ENCODE data around the gene TNFAIP2.
A peak's percentile ranks its signal among the peaks of the same experiment; 100 is the strongest.

The TNFAIP2 gene

DNA sequence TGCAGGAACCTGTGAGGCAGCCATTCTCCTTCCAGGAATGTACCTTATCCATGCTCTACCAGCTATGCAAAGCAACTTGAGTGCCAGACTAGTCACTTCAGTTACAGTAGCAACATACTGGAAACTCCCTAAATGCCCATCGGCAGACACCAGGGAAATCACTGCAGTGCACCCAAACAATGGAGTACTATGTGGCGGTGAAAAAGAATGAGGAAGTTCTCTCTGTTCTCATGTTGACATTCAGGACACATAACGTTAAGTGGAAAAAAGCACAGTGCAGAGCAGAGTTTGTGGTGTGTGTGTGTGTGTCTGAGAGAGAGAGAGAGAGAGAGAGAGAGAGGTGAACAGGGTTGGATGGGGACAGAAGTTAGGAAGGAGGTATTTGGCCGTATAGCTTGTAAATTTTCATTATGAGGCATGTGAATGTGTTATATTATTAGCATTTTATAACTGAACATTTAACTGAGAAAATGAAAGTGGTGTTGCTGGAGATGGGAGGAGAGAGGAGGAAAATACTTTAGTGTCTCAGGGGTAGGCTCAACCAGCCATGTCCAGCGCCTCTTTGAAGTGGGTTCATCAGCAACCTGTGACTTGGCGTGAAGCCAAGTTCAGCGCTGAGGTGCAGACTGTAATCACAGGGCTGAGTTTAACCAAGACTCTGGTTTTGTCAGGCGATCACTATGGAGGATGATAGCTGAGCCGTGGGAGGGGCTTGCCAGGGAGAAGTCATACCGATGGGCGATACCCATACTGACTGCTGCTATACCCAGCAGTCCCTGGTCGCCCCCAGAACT, 17.3 kb downstream of the TNFAIP2 start:
- no peaks in the 10 kb centered on the region for H3F3A ChIP-seq (ENCODE audit: insufficient read depth, low read length)
- peaks cover 21% of the 10 kb centered on the region; the same call in 1 of the 2 replicates for H3K27me3 ChIP-seq (replicated peaks; ENCODE audit: insufficient read depth, low read length)
- H3K9me3 ChIP-seq (replicated peaks; ENCODE audit: insufficient read depth, low read length) = no peaks in the 10 kb centered on the region
- H3K4me2 ChIP-seq (ENCODE audit: low read depth, low read length) = peak overlapping the region; percentile 74
- no peak overlapping the region for H3K27ac ChIP-seq (ENCODE audit: low read length)
- no peaks in the 10 kb centered on the region for H3K36me3 ChIP-seq (replicated peaks; ENCODE audit: insufficient read depth, low read length)
- TF ChIP-seq EZH2phosphoT487 (IDR thresholded peaks at IDR 0.05; ENCODE audit: low read length) = no peak
- TF ChIP-seq EZH2 (optimal IDR thresholded peaks at IDR 0.05; ENCODE audit: low read depth, low read length) = no peak
- TF ChIP-seq, protein P1, sequence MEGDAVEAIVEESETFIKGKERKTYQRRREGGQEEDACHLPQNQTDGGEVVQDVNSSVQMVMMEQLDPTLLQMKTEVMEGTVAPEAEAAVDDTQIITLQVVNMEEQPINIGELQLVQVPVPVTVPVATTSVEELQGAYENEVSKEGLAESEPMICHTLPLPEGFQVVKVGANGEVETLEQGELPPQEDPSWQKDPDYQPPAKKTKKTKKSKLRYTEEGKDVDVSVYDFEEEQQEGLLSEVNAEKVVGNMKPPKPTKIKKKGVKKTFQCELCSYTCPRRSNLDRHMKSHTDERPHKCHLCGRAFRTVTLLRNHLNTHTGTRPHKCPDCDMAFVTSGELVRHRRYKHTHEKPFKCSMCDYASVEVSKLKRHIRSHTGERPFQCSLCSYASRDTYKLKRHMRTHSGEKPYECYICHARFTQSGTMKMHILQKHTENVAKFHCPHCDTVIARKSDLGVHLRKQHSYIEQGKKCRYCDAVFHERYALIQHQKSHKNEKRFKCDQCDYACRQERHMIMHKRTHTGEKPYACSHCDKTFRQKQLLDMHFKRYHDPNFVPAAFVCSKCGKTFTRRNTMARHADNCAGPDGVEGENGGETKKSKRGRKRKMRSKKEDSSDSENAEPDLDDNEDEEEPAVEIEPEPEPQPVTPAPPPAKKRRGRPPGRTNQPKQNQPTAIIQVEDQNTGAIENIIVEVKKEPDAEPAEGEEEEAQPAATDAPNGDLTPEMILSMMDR (IDR thresholded peaks at IDR 0.05; ENCODE audit: low read length) = no peak
- peaks cover 4% of the 10 kb centered on the region; the same call in 1 of the 2 replicates for H3K4me1 ChIP-seq (ENCODE audit: low read length)
- H3K9ac ChIP-seq (ENCODE audit: low read length) = no peak overlapping the region
- H3K4me3 ChIP-seq (ENCODE audit: low read length) = peak overlapping the region; percentile 36
- no peaks in the 10 kb centered on the region for H4K20me1 ChIP-seq (ENCODE audit: insufficient read depth, low read length)
- H3K9me2 ChIP-seq (replicated peaks; ENCODE audit: insufficient read depth, low read length) = no peaks in the 10 kb centered on the region
- 0 out of 2 replicates have a peak overlapping the region, but pooled peaks have one; percentile 19 for H2AFZ ChIP-seq (ENCODE audit: low read length)
- DNase-seq = peak; percentile 80
- no peaks in the 10 kb centered on the region for H3K79me2 ChIP-seq (ENCODE audit: low read length)

DNA sequence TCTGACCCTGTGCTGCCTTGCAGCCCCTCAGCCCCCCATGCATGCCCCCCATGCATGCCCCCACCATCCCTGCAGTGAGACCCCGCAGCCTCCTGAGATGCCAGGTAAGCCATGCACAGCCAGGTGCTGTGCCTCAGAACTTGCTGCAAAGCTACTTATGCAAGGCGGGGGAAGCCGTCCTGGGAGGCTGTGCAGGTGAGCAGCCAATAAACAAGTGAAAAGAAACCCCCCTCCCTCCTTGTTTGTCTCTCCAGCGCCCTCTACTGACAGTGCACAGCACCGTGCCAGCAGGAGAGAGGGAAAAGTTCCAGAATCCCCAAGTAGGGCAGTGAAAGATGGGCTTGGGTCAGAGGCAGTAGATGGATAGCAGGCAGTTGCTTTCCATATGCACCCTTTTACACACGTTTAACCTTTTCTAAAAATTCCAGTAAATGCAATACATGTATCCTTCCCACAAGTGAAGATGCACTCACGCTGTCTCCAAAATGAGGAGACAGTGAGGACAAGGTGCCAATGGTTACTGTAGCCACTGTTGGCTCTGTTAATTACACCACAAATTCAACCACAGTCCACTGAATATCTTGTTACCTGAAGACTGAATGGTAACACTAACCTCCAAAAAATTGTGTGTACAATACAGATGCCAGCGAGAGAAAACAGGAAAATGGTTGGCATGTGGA, 18.0 kb downstream of the TNFAIP2 start:
- Histone ChIP-seq H3K79me2 (ENCODE audit: low read length) (no peaks in the 10 kb centered on the region), H3K27ac (ENCODE audit: low read length) (no peak overlapping the region), H2AFZ (ENCODE audit: low read length) (0 out of 2 replicates have a peak overlapping the region, but pooled peaks have one; percentile 19), H3K4me1 (ENCODE audit: low read length) (peaks cover 4% of the 10 kb centered on the region; the same call in 1 of the 2 replicates), H3K36me3 (replicated peaks; ENCODE audit: insufficient read depth, low read length) (no peaks in the 10 kb centered on the region), H3K9me2 (replicated peaks; ENCODE audit: insufficient read depth, low read length) (no peaks in the 10 kb centered on the region), H3K27me3 (replicated peaks; ENCODE audit: insufficient read depth, low read length) (peaks cover 21% of the 10 kb centered on the region; the same call in 1 of the 2 replicates), H3F3A (ENCODE audit: insufficient read depth, low read length) (no peaks in the 10 kb centered on the region), H3K4me3 (ENCODE audit: low read length) (peak overlapping the region; percentile 36), H3K9ac (ENCODE audit: low read length) (no peak overlapping the region), H4K20me1 (ENCODE audit: insufficient read depth, low read length) (no peaks in the 10 kb centered on the region), H3K4me2 (ENCODE audit: low read depth, low read length) (peak overlapping the region; percentile 74), H3K9me3 (replicated peaks; ENCODE audit: insufficient read depth, low read length) (no peaks in the 10 kb centered on the region)
- peak; percentile 45 for DNase-seq
- TF ChIP-seq, protein P1 (IDR thresholded peaks at IDR 0.05; ENCODE audit: low read length) = peak; percentile 70
- TF ChIP-seq EZH2 (optimal IDR thresholded peaks at IDR 0.05; ENCODE audit: low read depth, low read length) (no peak), EZH2phosphoT487 (IDR thresholded peaks at IDR 0.05; ENCODE audit: low read length) (no peak)

DNA sequence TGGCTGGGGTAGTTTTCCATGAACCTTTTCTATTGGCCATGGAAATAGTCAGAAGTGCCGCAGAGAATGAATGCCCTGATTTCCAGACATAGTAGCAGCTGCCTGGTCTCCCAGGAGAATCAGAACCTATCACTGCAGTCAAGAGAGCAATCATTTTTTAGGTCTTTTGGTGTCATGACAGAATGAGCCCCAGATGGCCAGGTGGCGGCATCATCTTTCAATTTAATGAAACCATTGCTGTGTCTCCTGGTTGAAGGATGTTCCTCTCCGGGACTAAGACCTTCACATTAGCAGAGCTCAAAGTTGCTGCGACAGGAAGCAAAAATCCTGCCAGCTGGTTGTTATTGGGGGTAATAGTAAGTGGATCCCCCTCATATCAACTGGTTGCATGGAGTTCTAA, 18.8 kb downstream of the TNFAIP2 start:
- TF ChIP-seq EZH2 (optimal IDR thresholded peaks at IDR 0.05; ENCODE audit: low read depth, low read length) (no peak), EZH2phosphoT487 (IDR thresholded peaks at IDR 0.05; ENCODE audit: low read length) (no peak)
- TF ChIP-seq, protein P1 (IDR thresholded peaks at IDR 0.05; ENCODE audit: low read length) = no peak
- H3K27ac ChIP-seq (ENCODE audit: low read length) = no peak overlapping the region
- H2AFZ ChIP-seq (ENCODE audit: low read length) = no peak overlapping the region

More for the DNA sequence above, 18.8 kb downstream of the TNFAIP2 start:
- no peaks in the 10 kb centered on the region for H4K20me1 ChIP-seq (ENCODE audit: insufficient read depth, low read length)
- no peaks in the 10 kb centered on the region for H3K79me2 ChIP-seq (ENCODE audit: low read length)
- peaks cover 21% of the 10 kb centered on the region for H3K27me3 ChIP-seq (replicated peaks; ENCODE audit: insufficient read depth, low read length)
- H3K4me3 ChIP-seq (ENCODE audit: low read length) = no peak overlapping the region
- peaks cover 4% of the 10 kb centered on the region; the same call in 1 of the 2 replicates for H3K4me1 ChIP-seq (ENCODE audit: low read length)
- no peaks in the 10 kb centered on the region for H3K9me3 ChIP-seq (replicated peaks; ENCODE audit: insufficient read depth, low read length)
- no peaks in the 10 kb centered on the region for H3K36me3 ChIP-seq (replicated peaks; ENCODE audit: insufficient read depth, low read length)
- H3K9ac ChIP-seq (ENCODE audit: low read length) = no peak overlapping the region
- H3K9me2 ChIP-seq (replicated peaks; ENCODE audit: insufficient read depth, low read length) = no peaks in the 10 kb centered on the region
- no peaks in the 10 kb centered on the region for H3F3A ChIP-seq (ENCODE audit: insufficient read depth, low read length)
- DNase-seq = no peak
- no peak overlapping the region for H3K4me2 ChIP-seq (ENCODE audit: low read depth, low read length)
